Lower lobe of right lung (tissue), 2 donors: Measurements from ENCODE around the gene DCDC2. TPM values are rescaled to one million over a fixed set of nuclear protein-coding genes. Genes with fewer than 3 reads are reported as not detected.
"Not testable (repeated sequence)": the region's sequence is repeated elsewhere in the genome, so short reads cannot be mapped to it uniquely, and the experiment has no call there.

Experiments used
- ATAC-seq, 2 donors: fragments of 200-7000 bp; cut with Tn5 transposase; one replicate each; pipeline ENCODE4 v1.9.1; 2020 to 2022; ENCODE audit warnings: mild to moderate bottlenecking in 2 of 2, moderate library complexity in 2 of 2
- DNase-seq: peaks from one replicate; pipeline ENCODE4 v3.0.0-alpha.2; 2020
- H3K27ac ChIP-seq: fragments of 200-600 bp; one replicate; pipeline ENCODE4 v1.8.0; 2022
- H3K27me3 ChIP-seq: fragments of 200-600 bp; one replicate; pipeline ENCODE4 v1.8.0; 2022; ENCODE audit warnings: low read depth
- H3K36me3 ChIP-seq: fragments of 200-600 bp; one replicate; pipeline ENCODE4 v1.8.0; 2022; ENCODE audit warnings: mild to moderate bottlenecking
- H3K4me1 ChIP-seq: fragments of 200-600 bp; one replicate; pipeline ENCODE4 v1.8.0; 2022
- H3K4me3 ChIP-seq: fragments of 200-600 bp; one replicate; pipeline ENCODE4 v1.8.0; 2022; ENCODE audit warnings: mild to moderate bottlenecking
- H3K9me3 ChIP-seq: fragments of 200-600 bp; one replicate; pipeline ENCODE4 v1.8.0; 2022
- CTCF ChIP-seq: fragments of 200-600 bp; IDR thresholded peaks from one replicate; pipeline ENCODE4 v1.8.0; 2022; ENCODE audit warnings: antibody characterized with exemption, mild to moderate bottlenecking
- intact Hi-C: fragments of 100-400 bp; cut with DNase I; formaldehyde crosslinking; loops from one replicate; pipeline ENCODE4 v1.11.0; 2022
- total RNA-seq: library from RNA; stranded (reverse); fragmentation: NEBNext Ultra II Directional; extraction: Animal tissue kit (Norgen Biotek cat#: 25700); gene quantifications from one replicate; pipeline ENCODE4 v1.2.1, GENCODE V29; 2021
- donor health status: DM: no; HTN: yes; CAD: no; lungs with severe emphysema.

The DCDC2 gene
- total RNA-seq, 1 donor from 2014 or later, result 5.6 TPM

- DNase-seq, result no peak
- ATAC-seq, result no peak
- Histone ChIP-seq H3K27ac (no peak overlapping the region), H3K4me1 (no peaks in the 10 kb centered on the region), H3K36me3 (no peaks in the 10 kb centered on the region), H3K27me3 (no peaks in the 10 kb centered on the region), H3K9me3 (no peaks in the 10 kb centered on the region), H3K4me3 (no peak overlapping the region)
- TF ChIP-seq CTCF, result no peak
- intact Hi-C loops, result no loop called here
Measured at GRCh38 chr6:24381476-24382219, 23.8 kb upstream of the DCDC2 start.

DNA sequence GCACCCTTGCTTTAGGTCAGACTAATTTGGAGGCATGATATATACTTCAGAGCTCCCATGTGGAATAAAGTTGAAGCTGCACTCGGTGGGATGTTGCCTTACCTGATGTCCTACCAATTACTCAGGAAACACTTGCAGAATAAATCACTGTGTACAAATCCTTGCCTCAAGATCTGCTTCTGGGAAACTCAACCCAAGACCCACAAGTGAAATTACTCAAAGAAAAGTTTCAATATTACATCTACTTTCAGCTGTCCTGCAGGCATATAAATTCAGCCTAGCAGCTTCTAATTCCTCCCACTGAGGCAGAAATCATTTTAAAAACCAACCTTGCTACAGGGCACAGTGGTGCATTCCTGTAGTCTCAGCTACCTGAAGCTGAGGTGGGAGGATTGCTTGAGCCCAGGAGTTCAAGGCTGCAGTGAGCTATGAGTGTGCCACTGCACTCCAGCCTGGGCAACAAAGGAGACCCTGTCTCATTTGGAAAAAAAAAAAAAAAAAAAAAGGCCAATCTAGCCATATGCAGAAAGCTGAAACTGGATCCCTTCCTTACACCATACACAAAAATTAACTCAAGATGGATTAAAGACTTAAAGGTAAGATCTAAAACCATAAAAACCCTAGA is 20.7 kb upstream of the DCDC2 start:
- intact Hi-C loops, result no loop called here
- TF ChIP-seq CTCF, result no peak
- Histone ChIP-seq H3K4me3 (no peak overlapping the region), H3K27me3 (no peaks in the 10 kb centered on the region), H3K9me3 (no peaks in the 10 kb centered on the region), H3K27ac (no peak overlapping the region), H3K36me3 (no peaks in the 10 kb centered on the region), H3K4me1 (no peaks in the 10 kb centered on the region)
- ATAC-seq (no peak), DNase-seq (no peak)

GRCh38 chr6:24376871-24377270 is 19.0 kb upstream of the DCDC2 start:
- no peak for TF ChIP-seq CTCF
- H3K36me3 ChIP-seq, result no peaks in the 10 kb centered on the region
- intact Hi-C loops, result no loop called here
- ATAC-seq (no peak), DNase-seq (no peak)
- no peaks in the 10 kb centered on the region for H3K4me1 ChIP-seq
- no peak overlapping the region for H3K27ac ChIP-seq
- no peak overlapping the region for H3K4me3 ChIP-seq
- H3K27me3 ChIP-seq, result no peaks in the 10 kb centered on the region
- H3K9me3 ChIP-seq, result no peaks in the 10 kb centered on the region

- H3K27me3 ChIP-seq, result no peaks in the 10 kb centered on the region
- H3K27ac ChIP-seq, result no peak overlapping the region
- DNase-seq (no peak), ATAC-seq (no peak)
- no peaks in the 10 kb centered on the region for H3K36me3 ChIP-seq
- no peak for TF ChIP-seq CTCF
- no peaks in the 10 kb centered on the region for H3K9me3 ChIP-seq
- no peaks in the 10 kb centered on the region for H3K4me1 ChIP-seq
- H3K4me3 ChIP-seq, result no peak overlapping the region
- intact Hi-C loops, result no loop called here
Measured at GRCh38 chr6:24374612-24375011, 16.8 kb upstream of the DCDC2 start.

DNA sequence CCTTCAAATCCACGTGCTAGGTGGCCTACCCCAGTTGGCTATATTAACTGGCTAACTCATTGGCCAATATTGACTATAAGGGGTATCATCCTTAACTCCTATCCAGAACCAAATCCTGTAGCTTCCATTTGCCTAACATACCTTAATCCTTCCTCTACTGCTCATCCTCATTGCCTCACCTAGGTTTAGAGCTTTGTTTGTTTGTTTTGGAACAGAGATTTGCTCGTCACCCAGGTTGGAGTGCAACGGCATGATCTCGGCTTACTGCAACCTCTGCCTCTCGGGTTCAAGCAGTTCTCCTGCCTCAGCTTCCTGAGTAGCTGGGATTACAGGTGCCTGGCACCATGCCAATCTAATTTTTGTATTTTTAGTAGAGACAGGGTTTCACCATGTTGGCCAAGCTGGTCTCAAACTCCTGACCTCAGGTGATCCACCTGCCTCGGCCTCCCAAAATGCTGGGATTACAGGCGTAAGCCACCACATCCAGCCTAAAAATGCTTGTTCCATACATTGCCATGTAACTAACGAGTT is 7.3 kb upstream of the DCDC2 start:
- ATAC-seq, H3K4me3 ChIP-seq, H3K27ac ChIP-seq, DNase-seq, H3K4me1 ChIP-seq, intact Hi-C loops, H3K27me3 ChIP-seq, H3K36me3 ChIP-seq, H3K9me3 ChIP-seq: not testable (repeated sequence)

DNA sequence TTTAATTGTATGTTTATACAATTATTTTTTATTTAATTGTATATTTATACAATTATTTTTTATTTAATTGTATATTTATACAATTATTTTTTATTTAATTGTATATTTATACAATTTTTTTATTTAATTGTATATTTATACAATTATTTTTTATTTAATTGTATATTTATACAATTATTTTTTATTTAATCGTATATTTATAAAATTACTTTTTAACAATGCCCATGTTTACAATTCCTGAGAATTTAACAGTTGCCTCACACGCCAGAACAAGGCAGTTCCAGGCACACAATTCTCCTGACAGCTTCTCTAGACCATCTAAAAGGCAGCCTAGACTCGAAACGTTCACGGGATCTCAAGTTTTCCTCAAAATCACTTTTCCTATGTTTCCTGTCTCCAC is 4.5 kb upstream of the DCDC2 start:
- H3K4me1 ChIP-seq, result peaks cover 20% of the 10 kb centered on the region
- H3K9me3 ChIP-seq, DNase-seq, H3K27ac ChIP-seq, H3K4me3 ChIP-seq, H3K36me3 ChIP-seq, intact Hi-C loops, ATAC-seq: not testable (repeated sequence)
- H3K27me3 ChIP-seq, result peaks cover 18% of the 10 kb centered on the region
